NCI-H748 treated with DMSO at 0.1 percent for 48 hours (cell line): Measurements from ENCODE around the gene ZNF496.
"Not testable (repeated sequence)": the region's sequence is repeated elsewhere in the genome, so short reads cannot be mapped to it uniquely, and the experiment has no call there.

Source experiments
- DNase-seq: peaks from one replicate; lab custom pipeline; 2025; lab: John Stamatoyannopoulos, UW

Gene ZNF496

GRCh38 chr1:247358920-247359319 lies 27.3 kb upstream of the ZNF496 start:
- no peak for DNase-seq

GRCh38 chr1:247357781-247358211 lies 26.1 kb upstream of the ZNF496 start:
- DNase-seq: no peak

GRCh38 chr1:247357052-247357780 lies 25.5 kb upstream of the ZNF496 start:
- no peak for DNase-seq

GRCh38 chr1:247355160-247355559 lies 23.5 kb upstream of the ZNF496 start:
- DNase-seq: not testable (repeated sequence)

GRCh38 chr1:247352175-247352574 lies 20.5 kb upstream of the ZNF496 start:
- DNase-seq: no peak

- no peak for DNase-seq
Observed at GRCh38 chr1:247350587-247350986, 18.9 kb upstream of the ZNF496 start.

GRCh38 chr1:247347477-247348222 lies 16.0 kb upstream of the ZNF496 start:
- DNase-seq: no peak

- no peak for DNase-seq
Observed at GRCh38 chr1:247345881-247346280, 14.2 kb upstream of the ZNF496 start.

- no peak for DNase-seq
Observed at GRCh38 chr1:247343801-247344200, 12.1 kb upstream of the ZNF496 start.

GRCh38 chr1:247338723-247339275 lies 7.1 kb upstream of the ZNF496 start:
- no peak for DNase-seq

- no peak for DNase-seq
Observed at GRCh38 chr1:247337961-247338360, 6.3 kb upstream of the ZNF496 start.

- no peak for DNase-seq
Observed at GRCh38 chr1:247337250-247337746, 5.6 kb upstream of the ZNF496 start.

GRCh38 chr1:247336390-247336789 lies 4.7 kb upstream of the ZNF496 start:
- DNase-seq: peak; percentile 47

GRCh38 chr1:247335882-247336281 lies 4.2 kb upstream of the ZNF496 start:
- no peak for DNase-seq

GRCh38 chr1:247334378-247335133 lies 2.9 kb upstream of the ZNF496 start:
- no peak for DNase-seq

GRCh38 chr1:247332623-247333361 lies 1.1 kb upstream of the ZNF496 start:
- DNase-seq: no peak

- DNase-seq: no peak
Observed at GRCh38 chr1:247332215-247332622, 552 bp upstream of the ZNF496 start.

- peak; percentile 22 for DNase-seq
Observed at GRCh38 chr1:247331172-247331524, 519 bp downstream of the ZNF496 start.

- no peak for DNase-seq
Observed at GRCh38 chr1:247330548-247331171, 1.0 kb downstream of the ZNF496 start.

GRCh38 chr1:247329097-247329617 lies 2.5 kb downstream of the ZNF496 start:
- no peak for DNase-seq

GRCh38 chr1:247328311-247328710 lies 3.4 kb downstream of the ZNF496 start:
- DNase-seq: no peak
